PC-9 (cell line): ENCODE data around the gene ADAP1. TPM values are rescaled to one million over a fixed set of nuclear protein-coding genes. Genes with fewer than 3 reads are reported as not detected.

Experiments
- BruUV-seq: library from RNA; stranded (reverse); fragments of 400-500 nt; replicated peaks from 2 replicates; lab custom pipeline; 2021; lab: Mats Ljungman, UMichigan
- CTCF ChIA-PET: fragments of 300-600 bp; sonication (Branson Sonifier 250); formaldehyde crosslinking; loops from one replicate; lab custom pipeline; 2022; ENCODE audit warnings: antibody characterized with exemption; lab: Charles Lee
- POLR2A ChIA-PET: fragments of 300-600 bp; sonication (Branson Sonifier 250); formaldehyde crosslinking; loops from one replicate; lab custom pipeline; 2022; ENCODE audit warnings: antibody characterized with exemption; ENCODE audit not compliant: unreplicated experiment; lab: Charles Lee
- DNase-seq, 2 experiments: peaks; one replicate each; pipeline versions ENCODE4 v3.0.0 to v3.0.0-alpha.2; 2015 to 2022; ENCODE audit warnings: mixed read lengths in 1 of 2
- H2AFZ ChIP-seq: fragments of 200-600 bp; sonication (generic); 2 replicates; pipeline ENCODE4 v1.8.1; 2017; ENCODE audit warnings: antibody characterized with exemption
- H3F3A ChIP-seq: fragments of 200-600 bp; sonication (generic); 2 replicates; pipeline ENCODE4 v1.8.1; 2017; ENCODE audit warnings: antibody characterized with exemption, mild to moderate bottlenecking, low read depth; ENCODE audit not compliant: insufficient read depth
- H3K27ac ChIP-seq: fragments of 200-600 bp; sonication (generic); 2 replicates; pipeline ENCODE4 v1.6.1; 2016; ENCODE audit warnings: mixed run types
- H3K27me3 ChIP-seq: fragments of 200-600 bp; sonication (generic); 2 replicates; pipeline ENCODE4 v1.6.1; 2016; ENCODE audit warnings: low read depth, mixed run types; ENCODE audit not compliant: insufficient read depth
- H3K36me3 ChIP-seq: fragments of 200-600 bp; sonication (generic); 2 replicates; pipeline ENCODE4 v1.6.1; 2016; ENCODE audit warnings: low read depth, mixed run types
- H3K4me1 ChIP-seq: fragments of 200-600 bp; sonication (generic); replicated peaks from 2 replicates; pipeline ENCODE4 v1.6.1; 2016; ENCODE audit warnings: mixed run types; ENCODE audit not compliant: insufficient read depth
- H3K4me2 ChIP-seq: fragments of 200-600 bp; sonication (generic); 2 replicates; pipeline ENCODE4 v1.6.1; 2017; ENCODE audit warnings: mixed run types
- H3K4me3 ChIP-seq: fragments of 200-600 bp; sonication (generic); 2 replicates; pipeline ENCODE4 v1.6.1; 2016; ENCODE audit warnings: mixed run types
- H3K79me2 ChIP-seq: fragments of 200-600 bp; sonication (generic); 2 replicates; pipeline ENCODE4 v1.6.1; 2017; ENCODE audit warnings: low read depth, mixed run types
- H3K9me2 ChIP-seq: fragments of 200-600 bp; sonication (generic); 2 replicates; pipeline ENCODE4 v1.8.1; 2017; ENCODE audit warnings: mild to moderate bottlenecking; ENCODE audit not compliant: insufficient read depth
- H3K9me3 ChIP-seq: fragments of 200-600 bp; sonication (generic); 2 replicates; pipeline ENCODE4 v1.8.1; 2016; ENCODE audit warnings: low read depth; ENCODE audit not compliant: insufficient read depth
- H4K20me1 ChIP-seq: fragments of 200-600 bp; sonication (generic); 2 replicates; pipeline ENCODE4 v1.8.1; 2017; ENCODE audit not compliant: insufficient read depth
- EZH2 ChIP-seq: fragments of 200-600 bp; sonication (generic); IDR thresholded peaks from 2 replicates; pipeline ENCODE4 v1.8.0; 2017; ENCODE audit warnings: antibody characterized with exemption, low read depth
- intact Hi-C: fragments of 100-400 bp; cut with micrococcal nuclease; formaldehyde crosslinking; loops from one replicate; pipeline ENCODE4 v1.10.0; 2022; ENCODE audit not compliant: unreplicated experiment
- total RNA-seq: library from RNA; stranded (reverse); gene quantifications from 2 replicates; pipeline ENCODE4 v1.2.3, GENCODE V29; 2021
- TF ChIP-seq, protein P1 (sequence below): fragments of 200-600 bp; sonication (generic); conservative IDR thresholded peaks from 2 replicates; pipeline ENCODE4 v1.6.1; 2017; ENCODE audit warnings: mixed run types, antibody characterized with exemption, mild to moderate bottlenecking, moderate library complexity

Gene ADAP1
- total RNA-seq, 1 experiment from 2014 or later: 73.9 TPM

DNA sequence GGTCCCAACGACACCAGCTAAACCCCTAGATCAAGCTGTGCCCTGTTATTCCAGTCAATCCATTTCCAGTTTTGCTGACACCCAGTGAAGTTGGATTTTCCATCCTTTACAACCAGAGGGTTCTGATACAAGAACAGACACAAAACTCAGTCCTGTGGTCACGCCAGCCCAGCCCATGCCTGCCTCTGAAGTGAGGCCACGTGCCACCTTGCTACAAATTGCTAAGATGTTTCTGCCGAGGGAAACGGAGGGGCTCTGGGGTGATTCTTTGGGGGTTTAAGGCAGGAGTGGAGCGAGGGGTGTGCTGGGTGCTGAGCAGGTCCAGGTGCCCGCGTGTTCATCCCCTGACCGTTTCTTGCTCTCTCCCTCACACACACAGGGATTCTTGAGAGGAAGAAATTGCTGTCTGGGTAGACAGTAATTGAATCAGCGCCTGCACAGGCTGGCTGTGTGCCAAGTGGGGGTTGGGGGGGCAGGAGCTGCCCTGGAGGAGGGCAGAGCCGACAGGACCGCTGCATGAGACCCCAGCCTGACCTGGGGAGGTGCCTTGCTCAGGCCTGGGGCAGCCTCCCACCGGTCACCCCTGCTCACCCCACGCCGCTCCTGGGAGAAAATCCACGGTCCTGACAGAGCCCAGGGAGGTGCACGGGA is 38.1 kb downstream of the ADAP1 start:
- POLR2A ChIA-PET: no interaction called here
- CTCF ChIA-PET: no interaction called here
- no TSS peak for BruUV-seq

DNA sequence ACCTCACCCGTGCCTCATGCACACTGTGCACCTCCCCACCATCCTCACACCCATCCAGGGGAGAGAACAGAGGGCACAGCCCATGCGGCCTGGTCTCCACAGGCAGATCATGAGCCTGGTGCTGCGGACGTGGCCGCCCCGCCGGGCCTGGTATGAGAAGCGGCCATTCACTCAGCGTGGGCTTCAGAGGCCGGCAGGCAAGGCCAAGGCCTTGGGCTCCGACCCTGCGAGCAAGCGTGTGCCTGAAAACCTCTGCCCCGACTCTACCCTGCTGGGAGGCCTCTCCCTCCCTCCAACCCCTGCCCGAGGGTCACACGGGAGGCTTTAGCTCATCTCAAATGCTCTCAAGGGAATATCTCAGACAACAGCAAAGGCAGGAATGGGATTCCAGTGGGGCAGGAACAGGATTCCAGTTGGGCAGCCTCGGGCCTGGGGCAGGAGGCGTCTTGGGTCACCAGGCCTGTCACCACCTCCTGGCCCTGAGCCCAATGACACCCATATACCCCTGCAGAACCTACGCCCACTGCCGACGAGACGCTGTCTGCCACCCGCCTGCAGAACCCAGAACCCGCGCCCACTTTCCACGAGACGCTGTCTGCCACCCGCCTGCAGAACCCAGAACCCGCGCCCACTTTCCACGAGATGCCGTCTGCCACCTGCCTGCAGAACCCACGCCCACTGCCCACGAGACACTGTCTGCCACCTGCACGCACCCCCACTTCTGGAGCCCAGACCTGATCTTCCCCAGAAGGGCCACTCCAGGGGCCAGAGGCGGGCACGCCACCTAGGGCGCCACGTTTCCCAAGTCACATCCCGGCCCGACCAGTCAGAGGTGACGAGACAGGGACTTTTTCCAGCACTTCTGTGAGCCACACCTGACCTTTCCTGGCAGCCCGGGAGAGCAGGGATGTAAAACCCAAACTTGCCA is 38.9 kb downstream of the ADAP1 start:
- no peak overlapping the region for H3K4me3 ChIP-seq
- no peaks in the 10 kb centered on the region for H3K27me3 ChIP-seq
- no peaks in the 10 kb centered on the region for H4K20me1 ChIP-seq
- no peak overlapping the region for H3K4me2 ChIP-seq
- H2AFZ ChIP-seq: no peak overlapping the region
- BruUV-seq: no TSS peak
- H3K9me2 ChIP-seq: no peaks in the 10 kb centered on the region
- DNase-seq: no peak
- no peak overlapping the region for H3K27ac ChIP-seq
- intact Hi-C loops: no loop called here
- ChIA-PET POLR2A (no interaction called here), CTCF (no interaction called here)
- H3K4me1 ChIP-seq: peaks cover 12% of the 10 kb centered on the region
- no peaks in the 10 kb centered on the region for H3K36me3 ChIP-seq
- peaks cover 15% of the 10 kb centered on the region for H3F3A ChIP-seq
- H3K9me3 ChIP-seq: no peaks in the 10 kb centered on the region
- TF ChIP-seq, protein P1, sequence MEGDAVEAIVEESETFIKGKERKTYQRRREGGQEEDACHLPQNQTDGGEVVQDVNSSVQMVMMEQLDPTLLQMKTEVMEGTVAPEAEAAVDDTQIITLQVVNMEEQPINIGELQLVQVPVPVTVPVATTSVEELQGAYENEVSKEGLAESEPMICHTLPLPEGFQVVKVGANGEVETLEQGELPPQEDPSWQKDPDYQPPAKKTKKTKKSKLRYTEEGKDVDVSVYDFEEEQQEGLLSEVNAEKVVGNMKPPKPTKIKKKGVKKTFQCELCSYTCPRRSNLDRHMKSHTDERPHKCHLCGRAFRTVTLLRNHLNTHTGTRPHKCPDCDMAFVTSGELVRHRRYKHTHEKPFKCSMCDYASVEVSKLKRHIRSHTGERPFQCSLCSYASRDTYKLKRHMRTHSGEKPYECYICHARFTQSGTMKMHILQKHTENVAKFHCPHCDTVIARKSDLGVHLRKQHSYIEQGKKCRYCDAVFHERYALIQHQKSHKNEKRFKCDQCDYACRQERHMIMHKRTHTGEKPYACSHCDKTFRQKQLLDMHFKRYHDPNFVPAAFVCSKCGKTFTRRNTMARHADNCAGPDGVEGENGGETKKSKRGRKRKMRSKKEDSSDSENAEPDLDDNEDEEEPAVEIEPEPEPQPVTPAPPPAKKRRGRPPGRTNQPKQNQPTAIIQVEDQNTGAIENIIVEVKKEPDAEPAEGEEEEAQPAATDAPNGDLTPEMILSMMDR: no peak
- TF ChIP-seq EZH2: no peak
- H3K79me2 ChIP-seq: no peaks in the 10 kb centered on the region

More for the DNA sequence above, 38.1 kb downstream of the ADAP1 start:
- intact Hi-C loops: no loop called here
- Histone ChIP-seq H3F3A (peaks cover 15% of the 10 kb centered on the region), H3K27ac (no peak overlapping the region), H3K4me1 (peaks cover 12% of the 10 kb centered on the region), H3K9me2 (no peaks in the 10 kb centered on the region), H2AFZ (no peak overlapping the region), H3K79me2 (no peaks in the 10 kb centered on the region), H3K27me3 (no peaks in the 10 kb centered on the region), H3K9me3 (no peaks in the 10 kb centered on the region), H3K4me3 (no peak overlapping the region), H4K20me1 (no peaks in the 10 kb centered on the region), H3K4me2 (no peak overlapping the region), H3K36me3 (no peaks in the 10 kb centered on the region)
- no peak for TF ChIP-seq EZH2
- TF ChIP-seq, protein P1: no peak
- no peak for DNase-seq

DNA sequence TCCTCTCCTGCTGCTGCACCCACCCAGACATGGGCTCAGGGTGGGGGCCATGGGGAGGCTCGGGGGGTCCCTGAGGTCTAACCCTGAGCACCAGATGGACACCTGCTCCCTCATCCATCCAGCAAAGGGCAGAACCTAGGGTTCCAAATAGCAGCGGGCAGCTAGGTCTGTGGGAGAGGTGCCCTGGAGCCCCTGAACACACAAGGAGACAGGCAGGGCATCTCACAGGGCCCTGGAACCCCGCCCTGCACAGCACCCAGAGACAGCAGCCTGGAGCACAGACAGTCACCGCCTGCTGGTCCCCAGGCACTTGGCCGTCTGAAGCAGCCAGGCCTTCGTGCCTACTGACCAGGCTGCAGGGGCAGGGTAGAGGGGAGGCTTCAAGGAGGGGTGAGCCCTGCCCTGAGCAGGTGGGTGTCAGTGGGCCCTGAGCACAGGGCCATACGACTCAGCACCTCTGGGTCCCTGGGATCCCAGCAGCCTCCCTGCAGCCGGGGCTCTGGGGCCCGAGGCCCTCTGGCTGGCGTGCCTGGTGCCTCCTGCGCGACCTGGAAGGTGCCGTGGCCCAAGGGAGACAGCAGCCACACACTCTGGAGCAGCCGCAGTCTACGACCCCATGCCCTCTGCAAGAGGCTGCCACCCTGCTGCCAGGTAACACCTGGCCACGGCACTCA is 39.8 kb downstream of the ADAP1 start:
- TF ChIP-seq, protein P1: no peak
- TF ChIP-seq EZH2: no peak
- CTCF ChIA-PET: interaction anchor here (1.0 kb wide), 1 partner anchor 261 kb away, joined by 3 read pairs; no protein-coding TSS in a partner anchor
- no peaks in the 10 kb centered on the region for H3K79me2 ChIP-seq
- no peaks in the 10 kb centered on the region for H3K9me3 ChIP-seq
- H4K20me1 ChIP-seq: no peaks in the 10 kb centered on the region
- H3K4me3 ChIP-seq: no peak overlapping the region
- no TSS peak for BruUV-seq
- H3K4me2 ChIP-seq: peak overlapping the region; percentile 33; the same call in 1 of the 2 replicates
- H3K4me1 ChIP-seq: peaks cover 12% of the 10 kb centered on the region
- intact Hi-C loops: loop anchor here (1.0 kb wide), 4 partner anchors 35 to 79 kb away; partner anchors contain the start of gene COX19
- H2AFZ ChIP-seq: no peak overlapping the region
- H3K9me2 ChIP-seq: no peaks in the 10 kb centered on the region
- peaks cover 15% of the 10 kb centered on the region for H3F3A ChIP-seq
- POLR2A ChIA-PET: interaction anchor here (0.6 kb wide), 1 partner anchor 224 kb away, joined by 6 read pairs; no protein-coding TSS in a partner anchor
- H3K27ac ChIP-seq: no peak overlapping the region
- peak in 1 of 2 experiments; percentile 54 for DNase-seq
- no peaks in the 10 kb centered on the region for H3K36me3 ChIP-seq
- no peaks in the 10 kb centered on the region for H3K27me3 ChIP-seq
